Measurements from ENCODE around the gene ABI3BP. TPM values are rescaled to one million over a fixed set of nuclear protein-coding genes. Genes with fewer than 3 reads are reported as not detected.

The ABI3BP gene
- total RNA-seq, 1 experiment from 2014 or later, result 0.15 TPM

DNA sequence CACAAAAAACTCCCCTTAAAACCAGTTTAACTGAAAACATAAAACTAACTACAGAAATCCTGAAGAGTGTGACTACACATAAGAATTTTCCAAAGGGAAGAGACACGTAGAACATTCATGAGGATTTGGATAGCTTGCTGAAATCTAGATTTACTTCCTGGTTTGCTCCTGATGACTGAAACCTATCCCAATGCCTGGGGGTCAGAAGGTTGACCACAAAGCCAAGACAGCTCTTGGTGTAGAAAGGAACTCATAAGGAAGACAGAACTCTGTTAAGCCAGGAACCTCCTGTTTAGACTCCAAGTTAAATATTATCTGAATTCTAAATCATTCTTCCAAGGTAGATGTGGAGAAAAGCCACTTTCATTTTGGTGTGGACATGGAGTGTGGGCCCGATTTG, 191.1 kb downstream of the ABI3BP start:
- Histone ChIP-seq H3K4me3 (replicated peaks in 1 of 2; ENCODE audit: low read depth in 1 of 2, low read length in 2 of 2) (no peak overlapping the region), H2AFZ (ENCODE audit: low read depth, low read length, poor library complexity, severe bottlenecking) (peak overlapping the region; percentile 11), H3K27ac (ENCODE audit: low read depth, low read length) (no peak overlapping the region), H3K4me1 (ENCODE audit: control insufficient read depth in 1 of 2, insufficient read depth in 2 of 2, low read length in 2 of 2) (0 out of 4 replicates have a peak, but pooled peaks cover 0 to 3% of the 10 kb centered on the region in 2 experiments), H3K9me3 (ENCODE audit: control insufficient read depth in 1 of 2, insufficient read depth in 1 of 2, low read depth in 1 of 2, low read length in 2 of 2) (no peaks in the 10 kb centered on the region), H4K20me1 (ENCODE audit: insufficient read depth) (no peaks in the 10 kb centered on the region), H3K36me3 (ENCODE audit: control insufficient read depth in 1 of 2, insufficient read depth in 2 of 2, low read length in 2 of 2) (no peaks in the 10 kb centered on the region), H3K79me2 (ENCODE audit: insufficient read depth, low read length) (no peaks in the 10 kb centered on the region), H3K9me2 (ENCODE audit: insufficient read depth) (no peaks in the 10 kb centered on the region), H3K27me3 (ENCODE audit: insufficient read depth, low read length) (no peaks in the 10 kb centered on the region), H3K4me2 (ENCODE audit: low read length) (no peak overlapping the region), H3K9ac (ENCODE audit: low read length) (no peak overlapping the region)
- TF ChIP-seq EGR1 (IDR thresholded peaks at IDR 0.05; ENCODE audit: low read depth) (no peak), ATF3 (IDR thresholded peaks at IDR 0.05) (no peak), SIN3A (IDR thresholded peaks at IDR 0.05; ENCODE audit: low read depth) (no peak), FOSL1 (IDR thresholded peaks at IDR 0.05; ENCODE audit: low read depth) (no peak), SRF (IDR thresholded peaks at IDR 0.05; ENCODE audit: low read depth) (no peak), YY1 (IDR thresholded peaks at IDR 0.05; ENCODE audit: extremely low read depth, insufficient replicate concordance, low read depth, low read length) (no peak), EZH2 (IDR thresholded peaks at IDR 0.05) (no peak), POLR2AphosphoS5 (IDR thresholded peaks at IDR 0.05; ENCODE audit: low read depth, low read length) (no peak), ZBTB33 (IDR thresholded peaks at IDR 0.05; ENCODE audit: extremely low read depth, insufficient replicate concordance, low read length) (no peak), POLR2A (IDR thresholded peaks at IDR 0.05; ENCODE audit: borderline replicate concordance, extremely low read depth, insufficient read depth, insufficient read length) (no peak), CBX3 (IDR thresholded peaks at IDR 0.05; ENCODE audit: low read depth) (no peak)
- POLR2A ChIA-PET, result no interaction called here
- BruUV-seq (replicated peaks), result no TSS peak
- intact Hi-C loops (cut with micrococcal nuclease), result no loop called here
- no peak for ATAC-seq
- RAD21 ChIA-PET (ENCODE audit: low non-redundant PET in 1 of 2, low total read pairs in 2 of 2, uncharacterized antibody in 2 of 2, unreplicated experiment in 2 of 2), result no interaction called here
- CTCF ChIA-PET, result no interaction called here
- DNase-seq (ENCODE audit: low read depth, low spot score), result no peak
